Suprapubic skin (tissue), 3 donors: ENCODE results near the gene COL15A1.

Experiments
- CTCF ChIP-seq, 2 donors: fragments of 200-600 bp in 1 of 2; fragments of 450-650 bp in 1 of 2; sonication (generic) in 1 of 2; IDR thresholded peaks; one replicate each; pipeline ENCODE4 v1.5.1; 2016 to 2019; ENCODE audit warnings: antibody characterized with exemption in 2 of 2, mild to moderate bottlenecking in 1 of 2, moderate library complexity in 1 of 2
- POLR2A ChIP-seq, 2 donors: fragments of 450-650 bp; IDR thresholded peaks; one replicate each; pipeline ENCODE4 v1.6.1; 2017; ENCODE audit warnings: antibody characterized with exemption in 2 of 2, mild to moderate bottlenecking in 2 of 2, moderate library complexity in 2 of 2

DNA sequence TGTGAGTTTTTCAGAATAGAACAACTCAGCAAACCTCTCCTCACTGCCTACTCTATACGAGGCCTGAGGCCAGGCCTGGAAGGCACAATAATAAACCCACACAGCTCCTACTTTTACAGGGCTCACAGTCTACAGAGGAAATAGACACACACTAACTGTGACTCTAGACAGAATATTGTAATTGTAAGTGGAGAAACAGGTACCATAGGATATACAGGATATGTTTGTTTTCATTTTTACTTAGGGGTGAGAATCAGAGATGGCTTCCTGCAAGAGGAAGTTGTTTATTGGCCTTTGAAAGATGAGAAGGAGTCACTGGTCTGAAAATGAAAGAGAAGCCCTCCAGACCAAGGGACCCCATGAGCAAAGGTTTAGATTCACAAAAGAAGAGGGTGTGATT lies 125.4 kb downstream of the COL15A1 start:
- TF ChIP-seq CTCF (IDR thresholded peaks at IDR 0.05) (no peak), POLR2A (IDR thresholded peaks at IDR 0.05) (no peak)
